Lower leg skin (tissue), 4 donors: ENCODE data around the gene FAM3D. TPM values are rescaled to one million over a fixed set of nuclear protein-coding genes. Genes with fewer than 3 reads are reported as not detected.

Source experiments
- DNase-seq, 2 donors: peaks; one replicate each; pipeline ENCODE4 v3.0.0-alpha.2; 2019; ENCODE audit warnings: low spot score in 2 of 2
- H3K4me3 ChIP-seq: fragments of 200-600 bp; sonication (generic); 2 replicates; pipeline ENCODE4 v1.5.1; 2017; ENCODE audit warnings: mild to moderate bottlenecking, low read depth; ENCODE audit not compliant: poor library complexity, severe bottlenecking
- POLR2A ChIP-seq, 2 donors: fragments of 450-650 bp; IDR thresholded peaks; one replicate each; pipeline ENCODE4 v1.6.1; 2016 to 2017; ENCODE audit warnings: antibody characterized with exemption in 2 of 2, mild to moderate bottlenecking in 1 of 2, moderate library complexity in 1 of 2
- WGBS, 2 donors: methylation state at CpG; one replicate each; pipeline ENCODE4 v1.1.5; 2018; 5-methylcytosine and 5-hydroxymethylcytosine counted together
- intact Hi-C: fragments of 100-400 bp; cut with DNase I; formaldehyde crosslinking; loops from one replicate; pipeline ENCODE4 v1.15.0; 2023; ENCODE audit warnings: low total_unique reads
- total RNA-seq, 4 donors: library from RNA; depleted of rRNA; stranded (reverse); fragments of >200 nt; gene quantifications; one replicate each; pipeline ENCODE4 v1.1.0, GENCODE V29; 2016
- TF ChIP-seq, protein P1 (sequence below), 3 donors: fragments of 450-650 bp; IDR thresholded peaks; one replicate each; pipeline ENCODE4 v1.5.1; 2016; ENCODE audit warnings: antibody characterized with exemption in 3 of 3, mild to moderate bottlenecking in 3 of 3, moderate library complexity in 2 of 3

FAM3D gene
- total RNA-seq, 4 donors from 2014 or later = 3.7 to 3.8 (median 3.8) TPM; not detected in 1

DNA sequence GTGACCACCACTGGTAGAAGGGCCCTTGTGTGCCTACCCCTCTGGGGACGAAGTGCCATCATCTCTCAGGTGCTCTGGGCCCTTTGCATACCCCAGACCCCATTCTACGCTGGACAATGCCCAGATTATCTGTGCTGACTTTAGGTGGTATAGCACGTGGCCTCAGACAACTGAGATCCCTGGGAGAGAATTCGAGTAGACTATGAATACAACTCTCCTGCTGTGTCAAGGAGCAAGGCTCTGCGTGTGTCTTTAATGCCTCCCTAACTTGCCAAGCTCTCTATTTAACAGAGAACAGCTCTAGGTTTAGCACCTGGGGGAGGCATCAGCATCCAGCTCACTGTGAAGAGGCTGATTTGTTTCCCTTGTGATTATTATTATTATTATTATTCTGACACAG lies 29.1 kb downstream of the FAM3D start:
- intact Hi-C loops = no loop called here
- WGBS, 2 donors = 62 to 73% methylated on average over 5 of the region's 5 CpGs
- TF ChIP-seq POLR2A (IDR thresholded peaks at IDR 0.05) = no peak
- TF ChIP-seq, protein P1, sequence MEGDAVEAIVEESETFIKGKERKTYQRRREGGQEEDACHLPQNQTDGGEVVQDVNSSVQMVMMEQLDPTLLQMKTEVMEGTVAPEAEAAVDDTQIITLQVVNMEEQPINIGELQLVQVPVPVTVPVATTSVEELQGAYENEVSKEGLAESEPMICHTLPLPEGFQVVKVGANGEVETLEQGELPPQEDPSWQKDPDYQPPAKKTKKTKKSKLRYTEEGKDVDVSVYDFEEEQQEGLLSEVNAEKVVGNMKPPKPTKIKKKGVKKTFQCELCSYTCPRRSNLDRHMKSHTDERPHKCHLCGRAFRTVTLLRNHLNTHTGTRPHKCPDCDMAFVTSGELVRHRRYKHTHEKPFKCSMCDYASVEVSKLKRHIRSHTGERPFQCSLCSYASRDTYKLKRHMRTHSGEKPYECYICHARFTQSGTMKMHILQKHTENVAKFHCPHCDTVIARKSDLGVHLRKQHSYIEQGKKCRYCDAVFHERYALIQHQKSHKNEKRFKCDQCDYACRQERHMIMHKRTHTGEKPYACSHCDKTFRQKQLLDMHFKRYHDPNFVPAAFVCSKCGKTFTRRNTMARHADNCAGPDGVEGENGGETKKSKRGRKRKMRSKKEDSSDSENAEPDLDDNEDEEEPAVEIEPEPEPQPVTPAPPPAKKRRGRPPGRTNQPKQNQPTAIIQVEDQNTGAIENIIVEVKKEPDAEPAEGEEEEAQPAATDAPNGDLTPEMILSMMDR (IDR thresholded peaks at IDR 0.05) = no peak
- H3K4me3 ChIP-seq = no peak overlapping the region
- no peak for DNase-seq

DNA sequence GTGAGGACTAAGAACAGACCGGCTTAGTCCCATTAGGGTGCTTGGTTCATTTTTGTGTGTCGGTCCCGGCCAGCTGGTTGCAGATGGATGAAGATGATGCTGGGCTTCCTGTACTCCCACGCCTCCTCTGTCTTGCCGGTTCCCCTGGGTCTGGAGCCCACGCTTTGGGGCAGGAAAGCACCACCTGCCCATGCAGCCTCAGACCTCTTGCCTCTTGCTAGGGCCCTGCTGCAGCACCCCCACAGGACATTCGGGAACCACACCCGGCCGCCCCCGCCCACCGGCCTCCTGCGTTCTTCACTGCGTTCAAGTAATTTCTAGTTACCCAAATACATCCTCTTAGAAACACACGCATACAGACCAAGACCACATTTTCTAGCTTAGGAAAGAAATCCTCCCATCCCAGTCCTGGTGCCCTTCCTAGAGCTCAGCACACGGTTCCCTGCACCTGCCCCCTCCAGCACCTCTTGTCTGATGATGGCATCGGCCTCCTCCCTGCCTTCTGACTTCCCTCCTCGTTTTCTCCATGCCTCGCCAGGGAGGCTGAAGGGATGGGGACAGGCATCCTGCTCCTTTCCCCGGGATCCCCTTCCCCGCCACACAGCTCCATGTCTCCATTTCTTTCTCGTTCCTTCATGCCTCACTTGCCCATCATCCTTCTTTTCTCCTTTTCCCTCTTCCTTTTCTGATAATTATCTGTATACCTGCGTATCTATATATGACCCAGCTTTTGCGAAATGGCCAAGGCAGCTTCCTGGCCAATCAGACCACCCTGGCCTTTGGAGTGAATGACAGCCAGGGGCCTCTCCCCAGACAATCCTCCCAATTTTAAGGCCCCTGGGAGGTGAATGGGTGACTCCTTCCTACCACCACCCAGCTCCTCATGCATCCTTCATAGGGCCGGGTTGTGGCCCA lies 30.9 kb downstream of the FAM3D start:
- WGBS, 2 donors = 81 to 86% methylated on average over 24 of the region's 24 CpGs
- H3K4me3 ChIP-seq = no peak overlapping the region
- intact Hi-C loops = no loop called here
- TF ChIP-seq, protein P1 (IDR thresholded peaks at IDR 0.05) = no peak
- no peak for TF ChIP-seq POLR2A (IDR thresholded peaks at IDR 0.05)
- no peak for DNase-seq

DNA sequence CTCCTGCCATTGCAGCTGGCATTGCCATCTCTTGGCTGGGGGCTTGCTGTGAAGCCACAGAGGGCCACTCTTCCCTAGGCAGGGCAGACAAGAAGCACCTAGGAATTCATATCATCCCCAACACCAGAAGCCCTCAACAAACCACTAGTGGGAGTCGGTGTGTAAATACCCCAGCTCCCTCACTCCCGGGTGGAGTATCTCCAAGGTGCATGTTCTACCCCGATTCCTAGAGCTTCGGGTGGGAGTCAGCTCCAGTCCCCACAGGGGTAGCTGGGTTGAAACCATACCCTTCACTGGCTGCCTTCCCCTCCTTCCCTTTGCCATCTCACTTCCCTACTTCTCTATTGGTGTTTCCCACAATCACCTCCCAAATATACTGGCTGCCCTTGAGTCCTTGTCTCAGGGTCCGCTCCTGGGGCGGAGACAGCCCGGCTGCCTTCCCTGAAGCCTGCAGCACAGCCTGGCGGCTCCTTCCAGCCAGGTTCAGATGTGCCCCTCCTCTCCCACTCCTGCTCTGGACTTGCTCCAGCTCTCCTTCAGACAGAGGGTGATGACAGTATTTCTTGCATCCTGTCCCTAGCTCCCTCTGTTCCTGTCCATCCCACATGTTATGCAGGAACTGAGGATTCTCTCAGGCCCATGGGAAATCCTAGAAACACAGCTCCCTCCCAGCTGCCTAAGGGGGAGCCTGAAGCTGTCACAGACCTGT lies 33.3 kb downstream of the FAM3D start:
- 87 to 90% methylated on average over 8 of the region's 8 CpGs for WGBS, 2 donors
- intact Hi-C loops = loop anchor here (5.0 kb wide), 1 partner anchor 66 kb away; no protein-coding TSS in a partner anchor
- TF ChIP-seq POLR2A (IDR thresholded peaks at IDR 0.05) = no peak
- TF ChIP-seq, protein P1 (IDR thresholded peaks at IDR 0.05) = no peak

DNA sequence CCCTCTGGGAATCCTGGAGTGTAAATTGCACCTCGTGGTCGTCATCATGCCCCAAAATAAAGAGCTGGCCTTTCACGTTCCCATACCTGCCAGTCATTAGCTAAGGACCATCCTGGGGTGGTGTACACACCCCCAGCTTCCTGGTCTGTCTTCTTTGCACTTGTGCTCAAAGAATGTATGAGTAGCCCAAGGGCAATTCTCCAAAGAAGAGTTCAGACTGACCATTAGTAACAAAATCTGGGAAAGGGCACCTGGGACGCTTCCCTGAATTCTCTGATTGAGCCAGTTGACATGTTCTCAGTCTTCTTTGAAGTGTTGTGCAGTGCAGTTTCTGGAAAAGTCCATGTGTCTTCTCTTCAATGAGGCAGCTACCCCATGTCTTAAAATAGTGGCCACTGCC lies 34.8 kb downstream of the FAM3D start:
- TF ChIP-seq, protein P1 (IDR thresholded peaks at IDR 0.05) = no peak
- TF ChIP-seq POLR2A (IDR thresholded peaks at IDR 0.05) = no peak
- intact Hi-C loops = loop anchor here (5.0 kb wide), 1 partner anchor 64 kb away; no protein-coding TSS in a partner anchor

More for the DNA sequence above, 33.3 kb downstream of the FAM3D start:
- no peak overlapping the region for H3K4me3 ChIP-seq
- DNase-seq = no peak

DNA sequence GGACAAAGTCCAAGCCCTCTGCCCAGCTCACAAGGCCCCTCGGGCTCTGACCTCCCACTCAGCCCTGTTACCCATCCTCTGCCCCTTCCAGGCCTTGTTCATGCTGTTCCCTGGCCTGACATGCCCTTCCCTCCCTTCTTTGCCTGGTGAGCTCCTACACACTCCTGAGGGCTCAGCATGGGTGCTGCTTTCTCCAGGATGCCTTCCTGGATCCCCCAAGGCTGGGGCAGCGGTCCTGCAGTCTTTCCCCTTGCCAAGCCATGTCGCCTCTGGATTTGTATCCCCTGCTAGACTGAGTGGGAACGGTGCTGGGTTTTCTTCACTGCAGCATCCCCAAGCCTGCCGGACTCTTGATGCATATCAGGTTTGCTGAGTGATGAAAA lies 35.9 kb downstream of the FAM3D start:
- intact Hi-C loops = loop anchor here (5.0 kb wide), 1 partner anchor 63 kb away; no protein-coding TSS in a partner anchor
- WGBS, 2 donors = 68 to 69% methylated on average over 5 of the region's 5 CpGs
- TF ChIP-seq POLR2A (IDR thresholded peaks at IDR 0.05) = no peak
- TF ChIP-seq, protein P1 (IDR thresholded peaks at IDR 0.05) = no peak
- no peak overlapping the region for H3K4me3 ChIP-seq
- no peak for DNase-seq

More for the DNA sequence above, 34.8 kb downstream of the FAM3D start:
- DNase-seq = no peak
- WGBS, 2 donors = 39 to 57% methylated on average over 4 of the region's 4 CpGs
- no peak overlapping the region for H3K4me3 ChIP-seq
